Panc1 (cell line): ENCODE results near the gene ERICH3. TPM values are rescaled to one million over a fixed set of nuclear protein-coding genes. Genes with fewer than 3 reads are reported as not detected.

Experiments
- ATAC-seq: fragments of 200-7000 bp; cut with Tn5 transposase; 2 replicates; pipeline ENCODE4 v1.9.1; 2020; ENCODE audit warnings: mild to moderate bottlenecking, moderate library complexity
- BruUV-seq: library from RNA; stranded (reverse); fragments of 400-500 nt; replicated peaks from 2 replicates; lab custom pipeline; 2021; lab: Mats Ljungman, UMichigan
- CTCF ChIA-PET: fragments of 300-600 bp; sonication (Branson Sonifier 250); formaldehyde crosslinking; loops from one replicate; lab custom pipeline; 2022; ENCODE audit warnings: antibody characterized with exemption; lab: Charles Lee
- POLR2A ChIA-PET: fragments of 300-600 bp; sonication (Branson Sonifier 250); formaldehyde crosslinking; loops from one replicate; lab custom pipeline; 2022; ENCODE audit warnings: antibody characterized with exemption; lab: Charles Lee
- DNase-seq: peaks from one replicate; pipeline ENCODE4 v3.0.0-alpha.2; 2010; ENCODE audit warnings: low read depth, low spot score
- H3K27ac ChIP-seq: 2 replicates; pipeline ENCODE4 v1.5.1; 2011; ENCODE audit warnings: mild to moderate bottlenecking, low read length, inconsistent platforms
- H3K27me3 ChIP-seq: fragments of 200-500 bp; sonication (Bioruptor generic); 2 replicates; pipeline ENCODE4 v1.6.0; 2014; ENCODE audit warnings: low read length, inconsistent platforms; ENCODE audit not compliant: control insufficient read depth, insufficient read depth
- H3K36me3 ChIP-seq: fragments of 200-500 bp; sonication (Bioruptor generic); 2 replicates; pipeline ENCODE4 v1.5.1; 2014; ENCODE audit warnings: inconsistent platforms, mild to moderate bottlenecking, low read length, moderate library complexity; ENCODE audit not compliant: control insufficient read depth, insufficient read depth
- H3K4me1 ChIP-seq: 2 replicates; pipeline ENCODE4 v1.5.1; 2011; ENCODE audit warnings: inconsistent platforms, mild to moderate bottlenecking, low read length, moderate library complexity; ENCODE audit not compliant: control insufficient read depth, insufficient read depth
- H3K4me3 ChIP-seq, 2 experiments: 2 replicates each; pipeline ENCODE4 v1.5.1; 2011 to 2012; ENCODE audit warnings: low read depth in 2 of 2, low read length in 2 of 2, mild to moderate bottlenecking in 2 of 2, inconsistent platforms in 1 of 2, moderate library complexity in 1 of 2
- H3K9me3 ChIP-seq: fragments of 200-500 bp; sonication (Bioruptor generic); 2 replicates; pipeline ENCODE4 v1.5.1; 2014; ENCODE audit warnings: low read depth, mild to moderate bottlenecking, inconsistent platforms, low read length, moderate library complexity; ENCODE audit not compliant: control insufficient read depth, insufficient read depth
- CTCF ChIP-seq: fragments of 450-650 bp; IDR thresholded peaks from 2 replicates; pipeline ENCODE4 v1.5.1; 2017; ENCODE audit warnings: mild to moderate bottlenecking
- POLR2AphosphoS5 ChIP-seq: IDR thresholded peaks from 2 replicates; pipeline ENCODE4 v1.6.1; 2012; ENCODE audit warnings: mild to moderate bottlenecking, low read depth, low read length, moderate library complexity
- REST ChIP-seq, 2 experiments: IDR thresholded peaks; 2 replicates each; pipeline ENCODE4 v1.6.1; 2011 to 2012; ENCODE audit warnings: low read depth in 2 of 2, control low read depth in 1 of 2, low read length in 1 of 2, mild to moderate bottlenecking in 1 of 2, moderate library complexity in 1 of 2; ENCODE audit not compliant: insufficient read depth in 1 of 2
- SIN3A ChIP-seq: IDR thresholded peaks from 2 replicates; pipeline ENCODE4 v1.6.1; 2012; ENCODE audit warnings: low read depth, mild to moderate bottlenecking, low read length, moderate library complexity, borderline replicate concordance; ENCODE audit not compliant: insufficient read depth
- TCF7L2 ChIP-seq: IDR thresholded peaks from 2 replicates; pipeline ENCODE4 v1.6.1; 2011; ENCODE audit warnings: mild to moderate bottlenecking, low read depth, low read length, inconsistent platforms
- in situ Hi-C: cut with HindIII; loops from 2 replicates; pipeline ENCODE4 v1.10.0; 2016; ENCODE audit warnings: low sequenced_read_pairs, low pct_unique_long_range_greater_than_20kb
- intact Hi-C: fragments of 100-400 bp; cut with micrococcal nuclease; formaldehyde crosslinking; loops from one replicate; pipeline ENCODE4 v1.10.0; 2022; ENCODE audit not compliant: unreplicated experiment
- total RNA-seq: library from RNA; stranded (reverse); gene quantifications from one replicate; pipeline ENCODE4 v1.2.1, GENCODE V29; 2021; ENCODE audit not compliant: unreplicated experiment

Gene ERICH3
- total RNA-seq, 1 experiment from 2014 or later, result not detected

- DNase-seq, result no peak
- ChIA-PET POLR2A (no interaction called here), CTCF (no interaction called here)
- ATAC-seq, result no peak
- intact Hi-C loops (no loop called here), in situ Hi-C loops (no loop called here)
- TF ChIP-seq SIN3A, result no peak
- TF ChIP-seq CTCF, result no peak
- TF ChIP-seq TCF7L2, result no peak
- TF ChIP-seq REST (IDR thresholded peaks at IDR 0.05; ENCODE audit: insufficient read depth in 1 of 2, low read depth in 2 of 2, low read length in 1 of 2), result no peak
- no peak for TF ChIP-seq POLR2AphosphoS5
- no TSS peak for BruUV-seq
- H3K36me3 ChIP-seq, result no peaks in the 10 kb centered on the region
- no peaks in the 10 kb centered on the region for H3K27me3 ChIP-seq
- no peak overlapping the region for H3K4me3 ChIP-seq
- H3K9me3 ChIP-seq, result no peaks in the 10 kb centered on the region
- no peaks in the 10 kb centered on the region for H3K4me1 ChIP-seq
- H3K27ac ChIP-seq, result no peak overlapping the region
Observed at GRCh38 chr1:74548961-74549750, 124.4 kb downstream of the ERICH3 start.

DNA sequence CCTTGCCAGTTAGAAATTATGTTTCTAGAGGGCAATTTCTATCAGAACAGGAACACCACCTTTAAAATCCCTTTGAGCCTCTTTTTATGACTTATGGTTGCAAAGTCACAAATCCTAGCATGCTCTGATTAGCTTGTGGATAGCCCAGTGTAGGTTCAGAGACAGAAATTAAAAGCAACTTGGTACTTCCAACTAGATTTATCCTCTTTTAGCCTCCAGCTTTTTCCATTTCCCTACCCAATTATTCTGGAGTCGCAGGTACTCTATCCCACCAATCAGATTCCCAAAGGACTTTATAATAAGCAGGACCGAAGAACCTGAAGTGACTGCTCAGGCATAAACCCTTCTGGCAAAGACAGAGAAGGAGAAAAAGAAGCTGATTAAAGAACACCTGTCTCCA, 127.8 kb downstream of the ERICH3 start:
- ATAC-seq (no peak), DNase-seq (no peak)
- intact Hi-C loops (no loop called here), in situ Hi-C loops (no loop called here)
- no peaks in the 10 kb centered on the region for H3K4me1 ChIP-seq
- H3K27me3 ChIP-seq, result no peaks in the 10 kb centered on the region
- POLR2A ChIA-PET, result no interaction called here
- no peaks in the 10 kb centered on the region for H3K36me3 ChIP-seq
- CTCF ChIA-PET, result no interaction called here
- TF ChIP-seq POLR2AphosphoS5, result no peak
- no peak for TF ChIP-seq CTCF
- no peak for TF ChIP-seq REST (IDR thresholded peaks at IDR 0.05; ENCODE audit: insufficient read depth in 1 of 2, low read depth in 2 of 2, low read length in 1 of 2)
- no peak for TF ChIP-seq SIN3A
- no peak for TF ChIP-seq TCF7L2
- no peak overlapping the region for H3K27ac ChIP-seq
- no peak overlapping the region for H3K4me3 ChIP-seq
- no peaks in the 10 kb centered on the region for H3K9me3 ChIP-seq
- BruUV-seq, result no TSS peak
